Kidney epithelial cell (primary cell): ENCODE measurements around the gene ACBD5. TPM values are rescaled to one million over a fixed set of nuclear protein-coding genes. Genes with fewer than 3 reads are reported as not detected.
A peak's percentile ranks its signal among the peaks of the same experiment; 100 is the strongest.
"Not testable (repeated sequence)": the region's sequence is repeated elsewhere in the genome, so short reads cannot be mapped to it uniquely, and the experiment has no call there.

ENCODE experiments used
- DNase-seq: peaks from one replicate; pipeline ENCODE4 v3.0.0-alpha.2; 2010; ENCODE audit warnings: low read depth
- H3K27me3 ChIP-seq: 2 replicates; pipeline ENCODE4 v1.6.0; 2011; ENCODE audit warnings: low read length; ENCODE audit not compliant: control insufficient read depth, insufficient read depth
- H3K36me3 ChIP-seq: 2 replicates; pipeline ENCODE4 v1.5.1; 2011; ENCODE audit warnings: low read length; ENCODE audit not compliant: control insufficient read depth, insufficient read depth
- H3K4me3 ChIP-seq: 2 replicates; pipeline ENCODE4 v1.5.1; 2011; ENCODE audit warnings: low read depth, mild to moderate bottlenecking, control low read depth, low read length
- total RNA-seq: library from RNA; depleted of rRNA; stranded (reverse); fragments of >200 nt; gene quantifications from 2 replicates; pipeline ENCODE4 v1.2.3, GENCODE V29; 2015
- TF ChIP-seq, protein P1 (sequence below): IDR thresholded peaks from 2 replicates; pipeline ENCODE4 v1.5.1; 2011; ENCODE audit warnings: mild to moderate bottlenecking, moderate library complexity, low read length, control low read depth, inconsistent platforms; ENCODE audit not compliant: insufficient read depth, poor library complexity, severe bottlenecking

The ACBD5 gene
- total RNA-seq, 1 donor from 2014 or later = 27.9 TPM

DNA sequence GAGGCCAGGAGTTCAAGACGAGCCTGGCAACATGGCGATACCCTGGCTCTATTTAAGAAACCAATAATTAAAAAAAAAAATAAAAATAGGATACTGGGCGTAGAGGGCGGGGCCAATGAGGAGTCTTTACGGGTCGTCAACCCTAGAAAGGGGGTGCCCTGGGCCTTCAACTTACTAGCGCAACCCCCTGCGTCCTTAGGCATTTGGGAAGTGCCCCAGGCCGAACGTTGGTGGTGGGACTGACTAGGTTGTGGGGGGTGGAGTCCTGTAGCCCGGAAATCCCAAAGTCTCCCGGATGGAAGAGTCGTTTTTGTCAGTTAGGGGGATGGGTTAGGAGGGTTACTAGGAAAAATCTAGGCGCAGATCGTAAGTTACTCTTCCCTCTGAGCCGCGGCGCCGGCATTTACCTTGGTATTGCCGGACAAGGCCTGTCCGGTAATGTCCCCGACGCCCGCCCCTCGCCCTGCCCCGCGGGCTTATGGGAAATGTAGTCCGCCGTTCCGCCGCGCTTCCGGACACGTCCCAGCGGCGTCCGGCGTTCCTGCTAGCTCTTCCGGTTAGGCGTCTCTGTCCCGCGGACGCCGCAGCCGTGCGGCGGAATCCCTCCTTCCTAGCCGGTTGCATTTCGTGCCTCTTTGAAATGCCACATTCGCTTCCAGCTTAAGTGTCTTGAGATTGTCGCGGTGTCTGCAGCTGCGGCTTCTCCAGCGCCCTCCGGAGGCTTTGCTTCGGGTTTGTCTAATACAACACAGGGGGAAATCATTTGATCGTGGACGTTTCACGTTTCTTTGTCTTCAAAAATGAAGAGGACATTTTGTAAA is 1.3 kb upstream of the ACBD5 start:
- TF ChIP-seq, protein P1, sequence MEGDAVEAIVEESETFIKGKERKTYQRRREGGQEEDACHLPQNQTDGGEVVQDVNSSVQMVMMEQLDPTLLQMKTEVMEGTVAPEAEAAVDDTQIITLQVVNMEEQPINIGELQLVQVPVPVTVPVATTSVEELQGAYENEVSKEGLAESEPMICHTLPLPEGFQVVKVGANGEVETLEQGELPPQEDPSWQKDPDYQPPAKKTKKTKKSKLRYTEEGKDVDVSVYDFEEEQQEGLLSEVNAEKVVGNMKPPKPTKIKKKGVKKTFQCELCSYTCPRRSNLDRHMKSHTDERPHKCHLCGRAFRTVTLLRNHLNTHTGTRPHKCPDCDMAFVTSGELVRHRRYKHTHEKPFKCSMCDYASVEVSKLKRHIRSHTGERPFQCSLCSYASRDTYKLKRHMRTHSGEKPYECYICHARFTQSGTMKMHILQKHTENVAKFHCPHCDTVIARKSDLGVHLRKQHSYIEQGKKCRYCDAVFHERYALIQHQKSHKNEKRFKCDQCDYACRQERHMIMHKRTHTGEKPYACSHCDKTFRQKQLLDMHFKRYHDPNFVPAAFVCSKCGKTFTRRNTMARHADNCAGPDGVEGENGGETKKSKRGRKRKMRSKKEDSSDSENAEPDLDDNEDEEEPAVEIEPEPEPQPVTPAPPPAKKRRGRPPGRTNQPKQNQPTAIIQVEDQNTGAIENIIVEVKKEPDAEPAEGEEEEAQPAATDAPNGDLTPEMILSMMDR = peak; percentile 41
- DNase-seq = peak; percentile 67

DNA sequence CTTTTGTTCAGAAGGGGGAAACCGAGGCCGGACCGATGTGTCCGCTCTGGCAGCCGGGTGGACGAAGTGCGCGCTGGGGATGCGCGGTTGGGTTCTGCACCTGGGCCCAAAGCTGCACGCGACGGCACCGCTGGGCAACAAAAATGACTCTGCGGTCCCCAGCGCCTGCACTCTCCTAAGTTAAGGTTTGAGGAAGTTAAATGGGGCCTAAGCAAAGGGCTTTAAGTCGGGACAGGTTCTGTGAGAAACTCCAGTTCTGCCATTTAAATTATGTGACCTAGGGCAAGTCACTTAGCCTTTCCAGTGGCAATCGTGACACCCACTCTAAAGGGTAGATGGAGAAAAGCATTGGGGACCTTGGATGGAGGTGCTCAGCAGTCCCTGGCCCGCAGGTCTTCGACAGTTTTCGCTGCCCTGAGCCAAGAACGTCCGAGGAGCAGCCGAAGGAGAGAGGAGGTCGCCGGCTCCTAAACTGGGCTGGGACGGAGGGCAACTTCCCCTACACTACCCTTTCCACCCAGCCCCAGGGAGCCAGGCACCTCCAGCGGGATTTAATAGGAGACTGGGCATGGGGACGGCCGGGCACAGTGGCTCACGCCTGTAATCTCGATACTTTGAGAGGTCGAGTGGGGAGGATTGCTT is 534 bp upstream of the ACBD5 start:
- Histone ChIP-seq H3K27me3 (no peaks in the 10 kb centered on the region), H3K4me3 (peak overlapping the region; percentile 73), H3K36me3 (no peaks in the 10 kb centered on the region)
- TF ChIP-seq, protein P1 = no peak
- DNase-seq = no peak

More for the DNA sequence above, 1.3 kb upstream of the ACBD5 start:
- H3K4me3 ChIP-seq = peak overlapping the region; percentile 73
- no peaks in the 10 kb centered on the region for H3K27me3 ChIP-seq
- H3K36me3 ChIP-seq = no peaks in the 10 kb centered on the region

DNA sequence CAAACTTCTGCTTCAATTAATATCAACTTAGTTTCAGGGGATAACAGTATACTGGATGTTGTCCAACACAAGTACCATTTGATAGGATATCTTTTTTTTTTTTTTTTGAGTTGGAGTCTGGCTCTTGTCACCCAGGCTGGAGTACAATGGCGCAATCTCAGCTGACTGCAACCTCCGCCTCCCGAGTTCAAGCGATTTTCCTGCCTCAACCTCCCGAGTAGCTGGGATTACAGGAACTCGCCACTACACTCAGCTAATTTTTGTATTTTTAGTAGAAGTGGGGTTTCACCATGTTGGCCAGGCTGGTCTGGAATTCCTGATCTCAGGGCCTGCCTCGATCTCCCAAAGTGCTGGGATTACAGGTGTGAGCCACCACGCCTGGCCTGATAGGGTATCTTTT is 3.1 kb downstream of the ACBD5 start:
- H3K27me3 ChIP-seq, DNase-seq, H3K36me3 ChIP-seq, H3K4me3 ChIP-seq: not testable (repeated sequence)

GRCh38 chr10:27236589-27237128 is 3.9 kb downstream of the ACBD5 start:
- not testable (repeated sequence) for H3K4me3 ChIP-seq, H3K36me3 ChIP-seq, DNase-seq, H3K27me3 ChIP-seq

DNA sequence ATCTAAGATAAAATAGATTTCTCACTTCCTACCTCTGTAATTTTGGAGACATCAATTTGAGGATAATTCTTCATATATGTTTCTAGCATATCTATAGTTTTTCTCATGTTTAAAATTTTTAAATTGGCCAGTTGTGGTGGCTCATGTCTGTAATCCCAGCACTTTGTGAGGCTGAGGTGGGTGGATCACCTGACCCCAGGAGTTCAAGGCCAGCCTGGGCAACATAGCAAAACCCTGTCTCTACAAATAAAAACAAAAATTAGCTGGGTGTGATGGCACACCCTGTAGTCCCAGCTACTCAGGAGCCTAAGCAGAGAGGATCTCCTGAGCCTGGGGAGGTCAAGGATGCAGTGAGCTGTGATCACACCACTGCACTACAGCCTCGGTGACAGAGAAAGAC is 4.9 kb downstream of the ACBD5 start:
- TF ChIP-seq, protein P1 = no peak
- no peak overlapping the region for H3K4me3 ChIP-seq
- no peak for DNase-seq
- no peaks in the 10 kb centered on the region for H3K36me3 ChIP-seq
- H3K27me3 ChIP-seq = no peaks in the 10 kb centered on the region

GRCh38 chr10:27230022-27230421 is 10.6 kb downstream of the ACBD5 start:
- TF ChIP-seq, protein P1 = no peak
- Histone ChIP-seq H3K4me3 (no peak overlapping the region), H3K36me3 (no peaks in the 10 kb centered on the region), H3K27me3 (no peaks in the 10 kb centered on the region)
- DNase-seq = no peak
